Measurements from ENCODE around the gene NEMF.

DNA sequence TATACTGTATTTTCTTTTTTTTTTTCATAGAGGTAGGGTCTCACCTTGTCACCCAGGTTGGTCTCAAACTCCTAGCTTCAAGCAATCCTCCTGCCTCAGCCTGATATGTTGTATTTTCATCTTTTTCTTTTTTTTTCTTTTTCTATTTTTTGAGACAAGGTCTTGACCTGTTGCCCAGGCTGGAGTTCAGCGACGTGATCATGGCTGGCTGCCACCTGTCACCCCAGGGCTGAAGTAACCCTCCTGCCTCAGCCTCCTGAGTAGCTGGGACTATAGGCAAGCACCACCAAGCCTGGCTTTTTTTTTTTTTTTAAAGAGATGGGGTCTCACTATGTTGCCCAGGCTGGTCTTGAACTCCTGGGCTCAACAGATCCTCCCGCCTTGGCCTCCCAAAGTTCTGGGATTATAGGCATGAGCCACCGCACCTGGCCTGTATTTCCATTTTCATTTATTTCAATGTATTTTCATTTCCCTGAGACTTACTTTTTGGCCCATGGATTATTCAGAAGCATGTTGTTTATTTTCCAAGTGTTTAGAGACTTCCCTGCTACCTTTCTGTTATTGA lies 24.1 kb upstream of the NEMF start:
- TF ChIP-seq, protein P1, sequence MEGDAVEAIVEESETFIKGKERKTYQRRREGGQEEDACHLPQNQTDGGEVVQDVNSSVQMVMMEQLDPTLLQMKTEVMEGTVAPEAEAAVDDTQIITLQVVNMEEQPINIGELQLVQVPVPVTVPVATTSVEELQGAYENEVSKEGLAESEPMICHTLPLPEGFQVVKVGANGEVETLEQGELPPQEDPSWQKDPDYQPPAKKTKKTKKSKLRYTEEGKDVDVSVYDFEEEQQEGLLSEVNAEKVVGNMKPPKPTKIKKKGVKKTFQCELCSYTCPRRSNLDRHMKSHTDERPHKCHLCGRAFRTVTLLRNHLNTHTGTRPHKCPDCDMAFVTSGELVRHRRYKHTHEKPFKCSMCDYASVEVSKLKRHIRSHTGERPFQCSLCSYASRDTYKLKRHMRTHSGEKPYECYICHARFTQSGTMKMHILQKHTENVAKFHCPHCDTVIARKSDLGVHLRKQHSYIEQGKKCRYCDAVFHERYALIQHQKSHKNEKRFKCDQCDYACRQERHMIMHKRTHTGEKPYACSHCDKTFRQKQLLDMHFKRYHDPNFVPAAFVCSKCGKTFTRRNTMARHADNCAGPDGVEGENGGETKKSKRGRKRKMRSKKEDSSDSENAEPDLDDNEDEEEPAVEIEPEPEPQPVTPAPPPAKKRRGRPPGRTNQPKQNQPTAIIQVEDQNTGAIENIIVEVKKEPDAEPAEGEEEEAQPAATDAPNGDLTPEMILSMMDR (optimal IDR thresholded peaks at IDR 0.05 in 1 of 3, IDR thresholded peaks at IDR 0.05 in 1 of 3, conservative IDR thresholded peaks at IDR 0.05 in 1 of 3; ENCODE audit: extremely low read depth in 1 of 3, insufficient read depth in 2 of 3, low read length in 3 of 3) = no peak
- no peak for TF ChIP-seq EZH2 (IDR thresholded peaks at IDR 0.05; ENCODE audit: low read length)

All from keratinocyte (primary cell).